Endodermal cell (in vitro differentiated cells): Measurements from ENCODE around the gene FAIM2. TPM values are rescaled to one million over a fixed set of nuclear protein-coding genes. Genes with fewer than 3 reads are reported as not detected.

Experiments
- DNase-seq: peaks from one replicate; pipeline ENCODE4 v3.0.0-alpha.2; 2017
- H3K27ac ChIP-seq: 2 replicates; pipeline ENCODE4 v1.5.1; 2013; ENCODE audit warnings: mild to moderate bottlenecking, low read depth, low read length, moderate library complexity
- H3K27me3 ChIP-seq: 2 replicates; pipeline ENCODE4 v1.6.1; 2013; ENCODE audit warnings: mild to moderate bottlenecking, low read length, moderate library complexity; ENCODE audit not compliant: insufficient read depth, control insufficient read depth, poor library complexity, severe bottlenecking
- H3K36me3 ChIP-seq: 2 replicates; pipeline ENCODE4 v1.7.0; 2013; ENCODE audit warnings: mild to moderate bottlenecking, low read length, moderate library complexity; ENCODE audit not compliant: control insufficient read depth, insufficient read depth
- H3K4me1 ChIP-seq: one replicate; pipeline ENCODE4 v1.7.0; 2013; ENCODE audit warnings: low read length; ENCODE audit not compliant: control insufficient read depth, insufficient read depth
- H3K4me3 ChIP-seq: 2 replicates; pipeline ENCODE4 v1.5.1; 2013; ENCODE audit warnings: mild to moderate bottlenecking, low read length, moderate library complexity
- H3K9ac ChIP-seq: 2 replicates; pipeline ENCODE4 v1.6.1; 2013; ENCODE audit warnings: mild to moderate bottlenecking, low read length, moderate library complexity; ENCODE audit not compliant: poor library complexity, severe bottlenecking; ENCODE audit errors: extremely low read depth
- H3K9me3 ChIP-seq: 2 replicates; pipeline ENCODE4 v1.6.1; 2013; ENCODE audit warnings: mild to moderate bottlenecking, low read length, moderate library complexity; ENCODE audit not compliant: control insufficient read depth
- H3K27ac Mint-ChIP-seq: 2 replicates; pipeline ENCODE4 v1.8.0; 2020; ENCODE audit warnings: mixed read lengths
- H3K27me3 Mint-ChIP-seq: 2 replicates; pipeline ENCODE4 v1.8.0; 2021; ENCODE audit warnings: mild to moderate bottlenecking, mixed read lengths; ENCODE audit not compliant: insufficient read depth
- H3K36me3 Mint-ChIP-seq: 2 replicates; pipeline ENCODE4 v1.8.0; 2020; ENCODE audit warnings: low read depth, mixed read lengths
- H3K4me1 Mint-ChIP-seq: 2 replicates; pipeline ENCODE4 v1.8.0; 2020; ENCODE audit warnings: mixed read lengths
- H3K4me3 Mint-ChIP-seq: 2 replicates; pipeline ENCODE4 v1.8.0; 2020; ENCODE audit warnings: mild to moderate bottlenecking, moderate library complexity, mixed read lengths
- H3K9me3 Mint-ChIP-seq: 2 replicates; pipeline ENCODE4 v1.8.0; 2020; ENCODE audit warnings: mild to moderate bottlenecking, mixed read lengths
- WGBS, 2 experiments: methylation state at CpG; one replicate each; pipeline versions ENCODE4 v1.1.5 to v1.1.7; 2013; ENCODE audit warnings: missing lambda C conversion rate in 2 of 2, mixed read lengths in 1 of 2; ENCODE audit not compliant: insufficient coverage in 1 of 2, insufficient read length in 1 of 2; 5-methylcytosine and 5-hydroxymethylcytosine counted together
- total RNA-seq, 2 donors: library from RNA; stranded (reverse); fragmentation: NEBNext Ultra II Directional in 1 of 2; extraction: Animal tissue kit (Norgen Biotek cat#: 25700) in 1 of 2; gene quantifications; 2 replicates in 1 of 2; 3 replicates in 1 of 2; pipeline ENCODE4 v1.2.1, GENCODE V29; 2021
- TF ChIP-seq, protein P1 (sequence below): fragments of 200-600 bp; sonication (generic); conservative IDR thresholded peaks from 2 replicates; pipeline ENCODE4 v1.5.0; 2021; ENCODE audit warnings: antibody characterized with exemption, mild to moderate bottlenecking

The FAIM2 gene
- total RNA-seq, 2 donors from 2014 or later: not detected

- Mint-ChIP-seq H3K4me3 (no peak overlapping the region), H3K4me1 (peaks cover 17% of the 10 kb centered on the region), H3K27me3 (peaks cover 97% of the 10 kb centered on the region), H3K27ac (no peak overlapping the region), H3K36me3 (no peaks in the 10 kb centered on the region), H3K9me3 (no peaks in the 10 kb centered on the region)
- Histone ChIP-seq H3K9ac (no peak overlapping the region), H3K4me1 (no peaks in the 10 kb centered on the region), H3K9me3 (no peaks in the 10 kb centered on the region), H3K27ac (no peak overlapping the region), H3K36me3 (no peaks in the 10 kb centered on the region), H3K4me3 (no peak overlapping the region), H3K27me3 (peaks cover 66% of the 10 kb centered on the region)
- DNase-seq: peak; percentile 70
- TF ChIP-seq, protein P1, sequence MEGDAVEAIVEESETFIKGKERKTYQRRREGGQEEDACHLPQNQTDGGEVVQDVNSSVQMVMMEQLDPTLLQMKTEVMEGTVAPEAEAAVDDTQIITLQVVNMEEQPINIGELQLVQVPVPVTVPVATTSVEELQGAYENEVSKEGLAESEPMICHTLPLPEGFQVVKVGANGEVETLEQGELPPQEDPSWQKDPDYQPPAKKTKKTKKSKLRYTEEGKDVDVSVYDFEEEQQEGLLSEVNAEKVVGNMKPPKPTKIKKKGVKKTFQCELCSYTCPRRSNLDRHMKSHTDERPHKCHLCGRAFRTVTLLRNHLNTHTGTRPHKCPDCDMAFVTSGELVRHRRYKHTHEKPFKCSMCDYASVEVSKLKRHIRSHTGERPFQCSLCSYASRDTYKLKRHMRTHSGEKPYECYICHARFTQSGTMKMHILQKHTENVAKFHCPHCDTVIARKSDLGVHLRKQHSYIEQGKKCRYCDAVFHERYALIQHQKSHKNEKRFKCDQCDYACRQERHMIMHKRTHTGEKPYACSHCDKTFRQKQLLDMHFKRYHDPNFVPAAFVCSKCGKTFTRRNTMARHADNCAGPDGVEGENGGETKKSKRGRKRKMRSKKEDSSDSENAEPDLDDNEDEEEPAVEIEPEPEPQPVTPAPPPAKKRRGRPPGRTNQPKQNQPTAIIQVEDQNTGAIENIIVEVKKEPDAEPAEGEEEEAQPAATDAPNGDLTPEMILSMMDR: no peak
- 69 to 90% methylated on average over 9 of the region's 9 CpGs for WGBS, 2 experiments
Measured at GRCh38 chr12:49946086-49946485, 42.4 kb upstream of the FAIM2 start.

- Mint-ChIP-seq H3K4me1 (peaks cover 17% of the 10 kb centered on the region), H3K9me3 (no peaks in the 10 kb centered on the region), H3K27me3 (peaks cover 96% of the 10 kb centered on the region), H3K4me3 (peak overlapping the region; percentile 42), H3K36me3 (no peaks in the 10 kb centered on the region), H3K27ac (no peak overlapping the region)
- H3K9ac ChIP-seq: no peak overlapping the region
- peak overlapping the region; percentile 70 for H3K4me3 ChIP-seq
- DNase-seq: peak; percentile 99
- 13 to 21% methylated on average over 11 to 28 of the region's 28 CpGs for WGBS, 2 experiments
- H3K4me1 ChIP-seq: no peaks in the 10 kb centered on the region
- no peak overlapping the region for H3K27ac ChIP-seq
- H3K36me3 ChIP-seq: no peaks in the 10 kb centered on the region
- TF ChIP-seq, protein P1: peak; percentile 97
- no peaks in the 10 kb centered on the region for H3K9me3 ChIP-seq
- peaks cover 66% of the 10 kb centered on the region for H3K27me3 ChIP-seq
Measured at GRCh38 chr12:49945394-49946080, 41.8 kb upstream of the FAIM2 start.

- H3K4me3 Mint-ChIP-seq: no peak overlapping the region
- H3K27ac ChIP-seq: no peak overlapping the region
Measured at GRCh38 chr12:49944718-49945117, 41.0 kb upstream of the FAIM2 start.

More at GRCh38 chr12:49944718-49945117, 41.0 kb upstream of the FAIM2 start:
- no peaks in the 10 kb centered on the region for H3K9me3 Mint-ChIP-seq
- no peak for DNase-seq
- peaks cover 90% of the 10 kb centered on the region for H3K27me3 Mint-ChIP-seq
- no peak overlapping the region for H3K27ac Mint-ChIP-seq
- peaks cover under 1% of the 10 kb centered on the region for H3K4me1 ChIP-seq
- H3K36me3 ChIP-seq: no peaks in the 10 kb centered on the region
- H3K4me1 Mint-ChIP-seq: peaks cover 17% of the 10 kb centered on the region
- H3K36me3 Mint-ChIP-seq: no peaks in the 10 kb centered on the region
- TF ChIP-seq, protein P1: no peak
- no peak overlapping the region for H3K4me3 ChIP-seq
- WGBS, 2 experiments: 93 to 100% methylated on average over 1 to 3 of the region's 3 CpGs
- H3K9me3 ChIP-seq: no peaks in the 10 kb centered on the region
- H3K27me3 ChIP-seq: peaks cover 64% of the 10 kb centered on the region
- no peak overlapping the region for H3K9ac ChIP-seq
